ENCODE results near the gene HOXB2.

Gene HOXB2

DNA sequence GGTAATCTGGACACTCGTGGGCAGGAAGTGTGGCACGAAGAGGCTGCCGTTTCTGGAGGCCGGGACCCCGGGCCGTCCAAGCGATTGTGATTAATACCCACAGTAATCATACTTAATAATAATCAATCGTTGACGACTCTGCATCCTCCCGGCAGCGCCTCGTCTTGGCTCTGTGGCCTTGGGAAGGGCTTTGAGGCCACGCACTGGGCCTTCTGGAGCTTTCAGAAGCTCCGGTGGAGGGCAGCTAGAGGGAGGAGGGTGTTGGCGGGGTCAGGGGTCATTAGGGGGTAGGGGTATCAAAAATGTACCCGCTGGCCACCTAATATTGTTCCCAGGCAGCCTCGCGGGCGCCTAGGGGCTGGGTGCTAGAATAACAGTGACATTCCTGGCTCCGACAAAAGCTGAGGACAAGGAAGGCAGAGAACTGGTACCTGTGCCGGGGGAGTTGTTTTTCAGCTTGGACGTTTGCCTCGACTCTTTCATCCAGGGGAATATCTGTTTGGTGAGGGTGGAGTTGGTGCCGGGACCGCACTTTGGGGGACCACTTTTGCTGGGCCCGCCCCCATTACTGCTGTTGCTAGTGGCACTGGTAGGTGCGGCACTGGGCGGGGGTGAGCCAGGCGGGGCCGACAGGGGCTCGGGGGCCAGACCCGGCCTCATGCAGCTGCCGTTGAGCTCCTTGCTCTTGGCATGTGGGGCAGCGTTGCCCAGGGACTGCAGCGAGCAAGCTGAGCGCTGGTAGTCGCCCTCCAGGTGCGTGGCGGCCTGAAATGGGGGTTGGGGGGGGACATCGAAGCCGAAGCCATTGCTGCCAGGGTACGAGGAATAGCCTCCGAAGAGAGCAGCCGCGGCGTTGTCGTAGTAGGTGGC lies 6.9 kb upstream of the HOXB2 start:
- no peak for TF ChIP-seq JUND (IDR thresholded peaks at IDR 0.05; ENCODE audit: low read depth)
- DNase-seq (ENCODE audit: low read depth in 1 of 2, low spot score in 1 of 2) = no peak
- in situ Hi-C loops (cut with HindIII; ENCODE audit: low pct_unique_long_range_greater_than_20kb, low sequenced_read_pairs) = no loop called here

DNA sequence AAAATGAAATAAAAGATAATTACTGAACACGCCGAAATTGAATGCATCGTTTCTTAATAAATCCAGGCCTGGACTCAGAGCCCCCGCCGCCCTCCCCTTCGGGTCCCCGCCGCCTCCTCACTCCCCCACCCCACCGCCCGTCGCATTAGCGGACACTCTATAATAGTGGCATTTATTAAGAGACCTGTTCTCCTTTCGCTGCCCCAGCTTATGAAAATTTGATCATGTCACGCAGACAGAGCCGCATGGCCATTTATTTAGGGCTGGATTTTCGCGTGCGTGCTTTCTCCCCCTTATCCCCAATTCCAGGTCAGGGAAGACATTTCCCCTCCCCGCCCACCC lies 6.3 kb upstream of the HOXB2 start:
- DNase-seq (ENCODE audit: low read depth in 1 of 2, low spot score in 1 of 2) = no peak
- in situ Hi-C loops (cut with HindIII; ENCODE audit: low pct_unique_long_range_greater_than_20kb, low sequenced_read_pairs) = no loop called here
- TF ChIP-seq JUND (IDR thresholded peaks at IDR 0.05; ENCODE audit: low read depth) = no peak

GRCh38 chr17:48550502-48551213 lies 5.7 kb upstream of the HOXB2 start:
- DNase-seq (ENCODE audit: low read depth in 1 of 2, low spot score in 1 of 2) = no peak
- in situ Hi-C loops (cut with HindIII; ENCODE audit: low pct_unique_long_range_greater_than_20kb, low sequenced_read_pairs) = no loop called here
- no peak for TF ChIP-seq JUND (IDR thresholded peaks at IDR 0.05; ENCODE audit: low read depth)

DNA sequence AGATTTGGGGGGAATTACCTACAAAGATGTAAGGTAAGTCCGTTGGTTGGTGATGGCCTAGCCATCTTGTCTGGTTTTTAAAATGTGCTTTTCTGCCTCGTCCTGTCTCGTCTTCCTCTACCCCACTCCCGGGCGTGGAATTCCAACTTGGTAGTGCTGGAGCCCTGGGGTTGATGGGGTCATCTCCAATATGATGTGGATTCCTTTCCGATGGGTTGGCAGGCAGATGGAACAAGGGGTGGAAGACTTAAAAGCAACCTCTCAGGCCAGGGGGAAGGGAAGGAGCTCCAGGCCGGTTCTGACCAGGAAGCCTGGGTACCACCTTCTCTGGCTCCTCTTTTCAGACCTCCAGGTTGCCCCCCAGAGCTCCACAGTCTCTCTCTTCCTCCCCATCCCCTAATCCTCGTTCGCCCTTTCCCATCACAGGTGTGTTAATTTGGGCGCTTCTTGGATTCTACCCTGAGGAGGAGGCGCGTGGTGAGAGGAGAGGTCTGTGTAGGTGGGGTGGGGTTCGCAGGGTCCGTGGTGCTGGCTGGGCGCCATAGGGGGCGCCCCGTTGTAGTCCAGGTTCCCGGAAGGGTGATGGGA lies 5.1 kb upstream of the HOXB2 start:
- DNase-seq (ENCODE audit: low read depth in 1 of 2, low spot score in 1 of 2) = no peak
- no peak for TF ChIP-seq JUND (IDR thresholded peaks at IDR 0.05; ENCODE audit: low read depth)
- in situ Hi-C loops (cut with HindIII; ENCODE audit: low pct_unique_long_range_greater_than_20kb, low sequenced_read_pairs) = no loop called here

DNA sequence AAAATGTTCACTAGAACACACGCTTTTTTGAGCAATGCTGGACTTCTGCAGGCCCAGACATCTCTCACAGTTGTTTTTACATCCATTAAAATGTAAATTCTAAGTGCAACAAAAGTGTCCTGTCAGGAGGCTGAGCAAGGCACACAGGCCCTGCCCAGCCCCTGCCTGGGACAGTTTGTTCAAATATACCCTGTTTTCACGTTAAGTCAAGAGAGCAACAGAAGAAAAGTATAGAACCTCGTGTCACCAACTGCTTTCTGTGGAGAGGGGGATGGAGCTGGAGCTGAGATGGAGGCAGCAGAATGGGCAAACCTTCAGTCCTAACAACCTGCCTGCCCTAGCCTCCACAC lies 4.3 kb upstream of the HOXB2 start:
- no peak for DNase-seq (ENCODE audit: low read depth in 1 of 2, low spot score in 1 of 2)
- in situ Hi-C loops (cut with HindIII; ENCODE audit: low pct_unique_long_range_greater_than_20kb, low sequenced_read_pairs) = no loop called here
- TF ChIP-seq JUND (IDR thresholded peaks at IDR 0.05; ENCODE audit: low read depth) = no peak

GRCh38 chr17:48548523-48549280 lies 3.8 kb upstream of the HOXB2 start:
- no peak for TF ChIP-seq JUND (IDR thresholded peaks at IDR 0.05; ENCODE audit: low read depth)
- in situ Hi-C loops (cut with HindIII; ENCODE audit: low pct_unique_long_range_greater_than_20kb, low sequenced_read_pairs) = no loop called here
- DNase-seq (ENCODE audit: low read depth in 1 of 2, low spot score in 1 of 2) = no peak

GRCh38 chr17:48547808-48548522 lies 3.1 kb upstream of the HOXB2 start:
- no peak for TF ChIP-seq JUND (IDR thresholded peaks at IDR 0.05; ENCODE audit: low read depth)

DNA sequence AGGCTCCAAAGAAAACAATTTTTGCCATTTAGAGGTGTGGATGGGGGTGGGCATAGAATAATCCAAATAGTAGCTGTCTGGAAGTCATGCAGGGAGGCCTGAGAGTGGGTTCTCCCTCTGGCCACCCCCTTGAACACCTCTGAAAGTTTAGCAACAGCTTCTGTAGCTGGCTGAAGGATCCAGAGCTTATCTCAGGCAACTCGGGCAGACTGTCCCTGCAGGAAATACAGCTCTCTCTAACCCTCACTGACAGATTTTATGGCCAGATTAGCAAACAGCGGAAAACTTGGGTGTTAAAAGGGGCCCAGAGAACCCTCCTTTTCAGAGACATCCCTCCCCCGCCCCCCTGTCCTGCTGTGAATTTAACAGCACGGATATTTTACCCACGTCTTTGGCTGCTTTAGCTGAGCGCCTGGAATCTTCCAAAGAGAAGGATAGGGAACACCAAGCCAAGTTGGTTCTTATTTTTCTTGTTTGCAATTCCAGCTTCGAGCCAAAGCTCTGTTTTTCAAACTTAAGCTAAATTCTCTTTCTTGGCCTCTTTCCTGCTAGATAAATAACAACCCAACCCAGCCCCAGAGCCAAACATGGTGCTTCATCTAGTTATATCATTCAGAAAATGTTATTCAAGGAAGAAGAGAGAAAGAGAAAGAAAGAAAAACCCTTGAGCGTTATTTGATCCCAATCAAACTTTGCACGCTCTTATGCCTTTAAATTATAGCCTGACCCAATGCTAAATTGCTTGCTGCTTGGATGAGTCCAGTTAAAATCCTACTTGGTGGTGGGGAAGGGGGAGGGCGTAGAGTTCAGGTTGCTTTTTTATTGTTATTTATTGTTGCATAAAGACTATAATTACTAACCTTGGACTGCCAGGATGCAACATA lies 2.3 kb upstream of the HOXB2 start:
- DNase-seq (ENCODE audit: low read depth in 1 of 2, low spot score in 1 of 2) = peak; percentile 73 to 90
- 0 out of 2 replicates have a peak, but pooled peaks have one; percentile 15 for TF ChIP-seq JUND (IDR thresholded peaks at IDR 0.05; ENCODE audit: low read depth)
- in situ Hi-C loops (cut with HindIII; ENCODE audit: low pct_unique_long_range_greater_than_20kb, low sequenced_read_pairs) = no loop called here

More at GRCh38 chr17:48547808-48548522, 3.1 kb upstream of the HOXB2 start:
- in situ Hi-C loops (cut with HindIII; ENCODE audit: low pct_unique_long_range_greater_than_20kb, low sequenced_read_pairs) = no loop called here
- DNase-seq (ENCODE audit: low read depth in 1 of 2, low spot score in 1 of 2) = no peak

- peak in 1 of 2 experiments; percentile 73 for DNase-seq (ENCODE audit: low read depth in 1 of 2, low spot score in 1 of 2)
- in situ Hi-C loops (cut with HindIII; ENCODE audit: low pct_unique_long_range_greater_than_20kb, low sequenced_read_pairs) = no loop called here
- no peak for TF ChIP-seq JUND (IDR thresholded peaks at IDR 0.05; ENCODE audit: low read depth)
Measured at GRCh38 chr17:48546137-48546923, 1.4 kb upstream of the HOXB2 start.

- no peak for TF ChIP-seq JUND (IDR thresholded peaks at IDR 0.05; ENCODE audit: low read depth)
- in situ Hi-C loops (cut with HindIII; ENCODE audit: low pct_unique_long_range_greater_than_20kb, low sequenced_read_pairs) = no loop called here
- DNase-seq (ENCODE audit: low read depth in 1 of 2, low spot score in 1 of 2) = no peak
Measured at GRCh38 chr17:48545539-48545938, 630 bp upstream of the HOXB2 start.
